K562 (cell line): ENCODE results near the gene ELF2. TPM values are rescaled to one million over a fixed set of nuclear protein-coding genes. Genes with fewer than 3 reads are reported as not detected.

ENCODE experiments used
- ARID1B ChIP-seq: fragments of 450-650 bp; IDR thresholded peaks from 2 replicates; pipeline ENCODE4 v1.6.1; 2016; ENCODE audit warnings: antibody characterized with exemption, mild to moderate bottlenecking, inconsistent platforms
- ASH1L ChIP-seq: fragments of 450-650 bp; IDR thresholded peaks from 2 replicates; pipeline ENCODE4 v1.6.1; 2018; ENCODE audit warnings: borderline replicate concordance, mild to moderate bottlenecking, low read depth; ENCODE audit not compliant: partially characterized antibody
- PTBP1 ChIP-seq: fragments of 200-400 bp; formaldehyde crosslinking; IDR thresholded peaks from 2 replicates; pipeline ENCODE4 v1.6.1; 2017; ENCODE audit warnings: low read depth, low read length
- polyA plus RNA-seq, 8 experiments: library from polyadenylated mRNA; depleted of rRNA in 4 of 8; stranded (reverse) in 5 of 8; unstranded in 3 of 8; fragments of >200 nt; fragmentation: Nextera tagmentation in 2 of 8; fragmentation: Illumina TruSeq in 1 of 8; extraction: Ambion mirVana in 2 of 8; extraction: Trizol in 1 of 8; gene quantifications; 2 replicates each; pipeline versions ENCODE4 v1.2.1 to v1.2.3, GENCODE V29; 2011 to 2014; ENCODE audit warnings: inconsistent platforms in 1 of 8, missing spikeins in 1 of 8
- total RNA-seq, 7 experiments: library from RNA; depleted of rRNA in 6 of 7; stranded (reverse); fragments of >200 nt in 6 of 7; fragmentation: Illumina TruSeq in 2 of 7; extraction: Trizol in 2 of 7; gene quantifications; 2 replicates each; pipeline versions ENCODE4 v1.2.1 to v1.2.3, GENCODE V29; 2011 to 2021; ENCODE audit warnings: low replicate concordance in 1 of 7
- TF ChIP-seq, protein P1 (sequence below), 3 experiments: fragments of 200-800 bp in 1 of 3; fragments of 250-450 bp in 1 of 3; fragments of 450-650 bp in 1 of 3; sonication (Bioruptor Pico) in 1 of 3; sonication (Bioruptor generic) in 1 of 3; formaldehyde crosslinking in 1 of 3; IDR thresholded peaks; 2 replicates each; pipeline versions ENCODE4 v1.6.1 to v1.8.0; 2016 to 2022; ENCODE audit warnings: mild to moderate bottlenecking in 2 of 3, missing genetic modification characterization in 2 of 3, missing compliant biosample characterization in 1 of 3, moderate library complexity in 1 of 3
- TF ChIP-seq, protein P2 (sequence below): fragments of 450-650 bp; IDR thresholded peaks from 2 replicates; pipeline ENCODE4 v1.6.1; 2016; ENCODE audit warnings: antibody characterized with exemption
- TF ChIP-seq, protein P3 (sequence below): fragments of 450-650 bp; formaldehyde crosslinking; IDR thresholded peaks from 2 replicates; pipeline ENCODE4 v1.4.0; 2022; ENCODE audit warnings: missing genetic modification characterization
- TF ChIP-seq, protein P4 (sequence below): fragments of 450-650 bp; IDR thresholded peaks from 2 replicates; pipeline ENCODE4 v1.6.1; 2016; ENCODE audit warnings: mild to moderate bottlenecking, moderate library complexity

ELF2 gene
- total and polyA plus RNA-seq, 9 of the 15 experiments (the other 6 are each of a cell fraction or from before 2014, with no cell fraction given) = 9.4 to 58.7 (median 41.6) TPM

DNA sequence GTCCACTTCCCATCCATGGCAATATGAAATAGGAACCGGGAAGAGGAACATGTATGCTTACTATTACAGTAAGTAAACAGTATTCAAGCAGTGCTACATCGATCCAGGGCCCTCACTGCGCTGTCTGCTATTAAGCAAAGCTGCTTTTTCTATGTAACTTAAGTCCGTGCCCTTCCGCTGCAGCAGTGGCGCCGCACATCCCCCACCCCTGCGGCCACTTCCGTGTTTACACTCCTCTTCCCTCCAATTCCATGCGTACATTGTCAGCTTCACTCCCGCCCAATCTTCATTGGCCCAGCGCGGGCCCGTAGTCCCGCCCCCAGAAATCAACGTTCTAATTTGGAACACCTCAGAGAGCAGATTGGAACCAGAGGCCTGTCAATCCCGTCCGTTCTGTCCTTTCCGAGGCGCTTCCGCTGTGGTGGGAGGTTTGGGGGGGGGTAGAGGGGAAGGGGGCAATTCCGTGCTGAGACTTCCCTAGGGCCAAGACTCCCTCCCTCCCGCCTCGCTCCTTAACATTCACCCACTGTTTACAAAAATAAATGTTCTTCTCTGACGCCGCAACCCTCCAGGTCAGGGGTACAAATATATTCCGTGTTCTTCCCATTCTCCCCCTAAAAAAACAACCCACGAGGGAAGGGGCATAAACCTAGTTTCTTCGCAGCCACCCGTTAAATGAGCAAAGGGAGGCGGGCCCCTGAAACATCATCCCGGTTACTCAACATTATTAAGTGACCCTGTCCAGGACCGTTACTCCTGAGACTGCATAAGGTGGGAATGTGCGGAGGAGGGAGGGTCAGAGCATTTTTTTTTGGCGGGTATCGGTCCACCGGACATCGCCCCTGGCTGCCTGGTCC lies 94.0 kb downstream of the ELF2 start (continued):
- TF ChIP-seq, protein P1, sequence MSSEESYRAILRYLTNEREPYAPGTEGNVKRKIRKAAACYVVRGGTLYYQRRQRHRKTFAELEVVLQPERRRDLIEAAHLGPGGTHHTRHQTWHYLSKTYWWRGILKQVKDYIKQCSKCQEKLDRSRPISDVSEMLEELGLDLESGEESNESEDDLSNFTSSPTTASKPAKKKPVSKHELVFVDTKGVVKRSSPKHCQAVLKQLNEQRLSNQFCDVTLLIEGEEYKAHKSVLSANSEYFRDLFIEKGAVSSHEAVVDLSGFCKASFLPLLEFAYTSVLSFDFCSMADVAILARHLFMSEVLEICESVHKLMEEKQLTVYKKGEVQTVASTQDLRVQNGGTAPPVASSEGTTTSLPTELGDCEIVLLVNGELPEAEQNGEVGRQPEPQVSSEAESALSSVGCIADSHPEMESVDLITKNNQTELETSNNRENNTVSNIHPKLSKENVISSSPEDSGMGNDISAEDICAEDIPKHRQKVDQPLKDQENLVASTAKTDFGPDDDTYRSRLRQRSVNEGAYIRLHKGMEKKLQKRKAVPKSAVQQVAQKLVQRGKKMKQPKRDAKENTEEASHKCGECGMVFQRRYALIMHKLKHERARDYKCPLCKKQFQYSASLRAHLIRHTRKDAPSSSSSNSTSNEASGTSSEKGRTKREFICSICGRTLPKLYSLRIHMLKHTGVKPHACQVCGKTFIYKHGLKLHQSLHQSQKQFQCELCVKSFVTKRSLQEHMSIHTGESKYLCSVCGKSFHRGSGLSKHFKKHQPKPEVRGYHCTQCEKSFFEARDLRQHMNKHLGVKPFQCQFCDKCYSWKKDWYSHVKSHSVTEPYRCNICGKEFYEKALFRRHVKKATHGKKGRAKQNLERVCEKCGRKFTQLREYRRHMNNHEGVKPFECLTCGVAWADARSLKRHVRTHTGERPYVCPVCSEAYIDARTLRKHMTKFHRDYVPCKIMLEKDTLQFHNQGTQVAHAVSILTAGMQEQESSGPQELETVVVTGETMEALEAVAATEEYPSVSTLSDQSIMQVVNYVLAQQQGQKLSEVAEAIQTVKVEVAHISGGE (CRISPR knock-in tag; IDR thresholded peaks at IDR 0.05) = peak in 1 of 3 experiments; percentile 41; a peak in 1 of 6 replicates
- TF ChIP-seq ARID1B = no peak
- TF ChIP-seq, protein P2, sequence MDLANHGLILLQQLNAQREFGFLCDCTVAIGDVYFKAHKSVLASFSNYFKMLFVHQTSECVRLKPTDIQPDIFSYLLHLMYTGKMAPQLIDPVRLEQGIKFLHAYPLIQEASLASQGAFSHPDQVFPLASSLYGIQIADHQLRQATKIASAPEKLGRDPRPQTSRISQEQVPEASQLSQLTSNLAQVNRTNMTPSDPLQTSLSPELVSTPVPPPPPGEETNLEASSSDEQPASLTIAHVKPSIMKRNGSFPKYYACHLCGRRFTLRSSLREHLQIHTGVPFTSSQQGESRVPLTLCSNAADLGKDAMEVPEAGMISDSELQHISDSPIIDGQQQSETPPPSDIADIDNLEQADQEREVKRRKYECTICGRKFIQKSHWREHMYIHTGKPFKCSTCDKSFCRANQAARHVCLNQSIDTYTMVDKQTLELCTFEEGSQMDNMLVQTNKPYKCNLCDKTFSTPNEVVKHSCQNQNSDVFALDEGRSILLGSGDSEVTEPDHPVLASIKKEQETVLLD = peak; percentile 21; the same call in 1 of the 2 replicates
- peak; percentile 91 for TF ChIP-seq ASH1L
- no peak for TF ChIP-seq PTBP1
- TF ChIP-seq, protein P3, sequence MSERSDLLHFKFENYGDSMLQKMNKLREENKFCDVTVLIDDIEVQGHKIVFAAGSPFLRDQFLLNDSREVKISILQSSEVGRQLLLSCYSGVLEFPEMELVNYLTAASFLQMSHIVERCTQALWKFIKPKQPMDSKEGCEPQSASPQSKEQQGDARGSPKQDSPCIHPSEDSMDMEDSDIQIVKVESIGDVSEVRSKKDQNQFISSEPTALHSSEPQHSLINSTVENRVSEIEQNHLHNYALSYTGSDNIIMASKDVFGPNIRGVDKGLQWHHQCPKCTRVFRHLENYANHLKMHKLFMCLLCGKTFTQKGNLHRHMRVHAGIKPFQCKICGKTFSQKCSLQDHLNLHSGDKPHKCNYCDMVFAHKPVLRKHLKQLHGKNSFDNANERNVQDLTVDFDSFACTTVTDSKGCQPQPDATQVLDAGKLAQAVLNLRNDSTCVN (CRISPR knock-in tag) = no peak
- TF ChIP-seq, protein P4, sequence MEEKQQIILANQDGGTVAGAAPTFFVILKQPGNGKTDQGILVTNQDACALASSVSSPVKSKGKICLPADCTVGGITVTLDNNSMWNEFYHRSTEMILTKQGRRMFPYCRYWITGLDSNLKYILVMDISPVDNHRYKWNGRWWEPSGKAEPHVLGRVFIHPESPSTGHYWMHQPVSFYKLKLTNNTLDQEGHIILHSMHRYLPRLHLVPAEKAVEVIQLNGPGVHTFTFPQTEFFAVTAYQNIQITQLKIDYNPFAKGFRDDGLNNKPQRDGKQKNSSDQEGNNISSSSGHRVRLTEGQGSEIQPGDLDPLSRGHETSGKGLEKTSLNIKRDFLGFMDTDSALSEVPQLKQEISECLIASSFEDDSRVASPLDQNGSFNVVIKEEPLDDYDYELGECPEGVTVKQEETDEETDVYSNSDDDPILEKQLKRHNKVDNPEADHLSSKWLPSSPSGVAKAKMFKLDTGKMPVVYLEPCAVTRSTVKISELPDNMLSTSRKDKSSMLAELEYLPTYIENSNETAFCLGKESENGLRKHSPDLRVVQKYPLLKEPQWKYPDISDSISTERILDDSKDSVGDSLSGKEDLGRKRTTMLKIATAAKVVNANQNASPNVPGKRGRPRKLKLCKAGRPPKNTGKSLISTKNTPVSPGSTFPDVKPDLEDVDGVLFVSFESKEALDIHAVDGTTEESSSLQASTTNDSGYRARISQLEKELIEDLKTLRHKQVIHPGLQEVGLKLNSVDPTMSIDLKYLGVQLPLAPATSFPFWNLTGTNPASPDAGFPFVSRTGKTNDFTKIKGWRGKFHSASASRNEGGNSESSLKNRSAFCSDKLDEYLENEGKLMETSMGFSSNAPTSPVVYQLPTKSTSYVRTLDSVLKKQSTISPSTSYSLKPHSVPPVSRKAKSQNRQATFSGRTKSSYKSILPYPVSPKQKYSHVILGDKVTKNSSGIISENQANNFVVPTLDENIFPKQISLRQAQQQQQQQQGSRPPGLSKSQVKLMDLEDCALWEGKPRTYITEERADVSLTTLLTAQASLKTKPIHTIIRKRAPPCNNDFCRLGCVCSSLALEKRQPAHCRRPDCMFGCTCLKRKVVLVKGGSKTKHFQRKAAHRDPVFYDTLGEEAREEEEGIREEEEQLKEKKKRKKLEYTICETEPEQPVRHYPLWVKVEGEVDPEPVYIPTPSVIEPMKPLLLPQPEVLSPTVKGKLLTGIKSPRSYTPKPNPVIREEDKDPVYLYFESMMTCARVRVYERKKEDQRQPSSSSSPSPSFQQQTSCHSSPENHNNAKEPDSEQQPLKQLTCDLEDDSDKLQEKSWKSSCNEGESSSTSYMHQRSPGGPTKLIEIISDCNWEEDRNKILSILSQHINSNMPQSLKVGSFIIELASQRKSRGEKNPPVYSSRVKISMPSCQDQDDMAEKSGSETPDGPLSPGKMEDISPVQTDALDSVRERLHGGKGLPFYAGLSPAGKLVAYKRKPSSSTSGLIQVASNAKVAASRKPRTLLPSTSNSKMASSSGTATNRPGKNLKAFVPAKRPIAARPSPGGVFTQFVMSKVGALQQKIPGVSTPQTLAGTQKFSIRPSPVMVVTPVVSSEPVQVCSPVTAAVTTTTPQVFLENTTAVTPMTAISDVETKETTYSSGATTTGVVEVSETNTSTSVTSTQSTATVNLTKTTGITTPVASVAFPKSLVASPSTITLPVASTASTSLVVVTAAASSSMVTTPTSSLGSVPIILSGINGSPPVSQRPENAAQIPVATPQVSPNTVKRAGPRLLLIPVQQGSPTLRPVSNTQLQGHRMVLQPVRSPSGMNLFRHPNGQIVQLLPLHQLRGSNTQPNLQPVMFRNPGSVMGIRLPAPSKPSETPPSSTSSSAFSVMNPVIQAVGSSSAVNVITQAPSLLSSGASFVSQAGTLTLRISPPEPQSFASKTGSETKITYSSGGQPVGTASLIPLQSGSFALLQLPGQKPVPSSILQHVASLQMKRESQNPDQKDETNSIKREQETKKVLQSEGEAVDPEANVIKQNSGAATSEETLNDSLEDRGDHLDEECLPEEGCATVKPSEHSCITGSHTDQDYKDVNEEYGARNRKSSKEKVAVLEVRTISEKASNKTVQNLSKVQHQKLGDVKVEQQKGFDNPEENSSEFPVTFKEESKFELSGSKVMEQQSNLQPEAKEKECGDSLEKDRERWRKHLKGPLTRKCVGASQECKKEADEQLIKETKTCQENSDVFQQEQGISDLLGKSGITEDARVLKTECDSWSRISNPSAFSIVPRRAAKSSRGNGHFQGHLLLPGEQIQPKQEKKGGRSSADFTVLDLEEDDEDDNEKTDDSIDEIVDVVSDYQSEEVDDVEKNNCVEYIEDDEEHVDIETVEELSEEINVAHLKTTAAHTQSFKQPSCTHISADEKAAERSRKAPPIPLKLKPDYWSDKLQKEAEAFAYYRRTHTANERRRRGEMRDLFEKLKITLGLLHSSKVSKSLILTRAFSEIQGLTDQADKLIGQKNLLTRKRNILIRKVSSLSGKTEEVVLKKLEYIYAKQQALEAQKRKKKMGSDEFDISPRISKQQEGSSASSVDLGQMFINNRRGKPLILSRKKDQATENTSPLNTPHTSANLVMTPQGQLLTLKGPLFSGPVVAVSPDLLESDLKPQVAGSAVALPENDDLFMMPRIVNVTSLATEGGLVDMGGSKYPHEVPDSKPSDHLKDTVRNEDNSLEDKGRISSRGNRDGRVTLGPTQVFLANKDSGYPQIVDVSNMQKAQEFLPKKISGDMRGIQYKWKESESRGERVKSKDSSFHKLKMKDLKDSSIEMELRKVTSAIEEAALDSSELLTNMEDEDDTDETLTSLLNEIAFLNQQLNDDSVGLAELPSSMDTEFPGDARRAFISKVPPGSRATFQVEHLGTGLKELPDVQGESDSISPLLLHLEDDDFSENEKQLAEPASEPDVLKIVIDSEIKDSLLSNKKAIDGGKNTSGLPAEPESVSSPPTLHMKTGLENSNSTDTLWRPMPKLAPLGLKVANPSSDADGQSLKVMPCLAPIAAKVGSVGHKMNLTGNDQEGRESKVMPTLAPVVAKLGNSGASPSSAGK = peak; percentile 39; the same call in 1 of the 2 replicates
